HepG2 (cell line): ENCODE results near the gene HOXD9. TPM values are rescaled to one million over a fixed set of nuclear protein-coding genes. Genes with fewer than 3 reads are reported as not detected.

Experiments used
- ATAC-seq: fragments of 200-7000 bp; cut with Tn5 transposase; 3 replicates; pipeline ENCODE4 v1.9.1; 2020; ENCODE audit warnings: mild to moderate bottlenecking, moderate library complexity
- BruUV-seq: library from RNA; stranded (reverse); fragments of 400-500 nt; replicated peaks from 2 replicates; lab custom pipeline; 2021; lab: Mats Ljungman, UMichigan
- CTCF ChIA-PET: fragments of 300-600 bp; formaldehyde crosslinking; extraction: SDS; loops from one replicate; lab custom pipeline; 2021; ENCODE audit warnings: low total read pairs, inconsistent platforms, low intra/inter-chr PET ratio; lab: Yijun Ruan, JAX
- POLR2A ChIA-PET: fragments of 350-600 bp; sonication (Branson Sonifier 250); formaldehyde crosslinking; loops from one replicate; lab custom pipeline; 2020; ENCODE audit warnings: antibody characterized with exemption, inconsistent platforms; lab: Yijun Ruan, JAX
- DNase-seq: peaks from one replicate; pipeline ENCODE4 v3.0.0-alpha.2; 2015; ENCODE audit warnings: low spot score
- FAIRE-seq: peaks from 3 replicates; lab custom pipeline; 2011; peaks lifted over from hg19 to GRCh38; lab: Jason Lieb, UNC
- H2AFZ ChIP-seq: one replicate; pipeline ENCODE4 v1.6.1; 2011; ENCODE audit warnings: low read length, inconsistent platforms
- H3K27ac ChIP-seq: fragments of 300-600 bp; 3 replicates; pipeline ENCODE4 v1.8.0; 2011; ENCODE audit warnings: mixed run types, mild to moderate bottlenecking, mixed read lengths, low read length, inconsistent platforms; ENCODE audit not compliant: insufficient read depth; ENCODE audit errors: extremely low read length
- H3K27me3 ChIP-seq, 2 experiments: fragments of 200-600 bp in 1 of 2; 2 replicates in 1 of 2; 3 replicates in 1 of 2; pipeline versions ENCODE4 v1.6.0 to v1.8.0; 2011; ENCODE audit warnings: low read length in 2 of 2, mild to moderate bottlenecking in 2 of 2, moderate library complexity in 2 of 2, inconsistent platforms in 1 of 2; ENCODE audit not compliant: insufficient read depth in 2 of 2, control insufficient read depth in 1 of 2
- H3K36me3 ChIP-seq, 2 experiments: fragments of 200-600 bp in 1 of 2; replicated peaks in 1 of 2; 2 replicates in 1 of 2; 3 replicates in 1 of 2; pipeline versions ENCODE4 v1.5.1 to v1.8.0; 2011; ENCODE audit warnings: low read length in 2 of 2, inconsistent platforms in 1 of 2; ENCODE audit not compliant: insufficient read depth in 2 of 2, control insufficient read depth in 1 of 2
- H3K4me1 ChIP-seq: 2 replicates; pipeline ENCODE4 v1.5.1; 2012; ENCODE audit warnings: low read length, inconsistent platforms; ENCODE audit not compliant: insufficient read depth
- H3K4me2 ChIP-seq: 2 replicates; pipeline ENCODE4 v1.6.0; 2011; ENCODE audit warnings: low read depth, low read length, inconsistent platforms
- H3K4me3 ChIP-seq, 3 experiments: fragments of 200-600 bp in 1 of 3; sonication (generic), shearing (Covaris generic) in 1 of 3; replicated peaks in 1 of 3; 2 replicates each; pipeline ENCODE4 v1.5.1; 2011 to 2016; ENCODE audit warnings: low read length in 3 of 3, inconsistent platforms in 2 of 3, low read depth in 2 of 3, mild to moderate bottlenecking in 2 of 3, control low read depth in 1 of 3, mixed read lengths in 1 of 3; ENCODE audit not compliant: insufficient read depth in 1 of 3
- H3K79me2 ChIP-seq: one replicate; pipeline ENCODE4 v1.6.1; 2011; ENCODE audit warnings: low read length, inconsistent platforms; ENCODE audit not compliant: insufficient read depth
- H3K9ac ChIP-seq: 2 replicates; pipeline ENCODE4 v1.6.0; 2011; ENCODE audit warnings: mild to moderate bottlenecking, low read depth, low read length, inconsistent platforms; ENCODE audit not compliant: insufficient read depth
- H3K9me3 ChIP-seq: 2 replicates; pipeline ENCODE4 v1.5.1; 2012; ENCODE audit warnings: mild to moderate bottlenecking, low read length
- H4K20me1 ChIP-seq: 2 replicates; pipeline ENCODE4 v1.6.0; 2011; ENCODE audit warnings: inconsistent platforms, mild to moderate bottlenecking, low read length, moderate library complexity; ENCODE audit not compliant: insufficient read depth
- MTF1 ChIP-seq: sonication (generic); formaldehyde crosslinking; IDR thresholded peaks from 2 replicates; pipeline ENCODE4 v1.5.0; 2020; ENCODE audit warnings: missing genetic modification reagents
- ZNF777 ChIP-seq: sonication (generic); formaldehyde crosslinking; IDR thresholded peaks from 2 replicates; pipeline ENCODE4 v1.4.0; 2020; ENCODE audit warnings: missing genetic modification reagents
- ZNF800 ChIP-seq: sonication (generic); formaldehyde crosslinking; IDR thresholded peaks from 2 replicates; pipeline ENCODE4 v1.4.0; 2020; ENCODE audit warnings: missing genetic modification reagents
- WGBS: methylation state at CpG from one replicate; pipeline ENCODE4 v1.1.6; 2017; ENCODE audit warnings: low lambda C conversion rate; 5-methylcytosine and 5-hydroxymethylcytosine counted together
- in situ Hi-C: cut with HindIII; loops from 2 replicates; pipeline ENCODE4 v1.10.0; 2017; ENCODE audit warnings: low pct_unique_long_range_greater_than_20kb; ENCODE audit not compliant: extremely low pct_ligation_motif_present
- intact Hi-C: fragments of 100-400 bp; cut with micrococcal nuclease; formaldehyde crosslinking; loops from one replicate; pipeline ENCODE4 v1.10.0; 2022; ENCODE audit not compliant: unreplicated experiment
- polyA plus RNA-seq, 8 experiments: library from polyadenylated mRNA; depleted of rRNA in 3 of 8; stranded (reverse) in 7 of 8; unstranded in 1 of 8; fragments of >200 nt; fragmentation: Illumina TruSeq in 4 of 8; extraction: Trizol in 4 of 8; gene quantifications; 2 replicates each; pipeline versions ENCODE4 v1.2.1 to v1.2.3, GENCODE V29; 2011 to 2016; ENCODE audit warnings: low read depth in 4 of 8, missing spikeins in 1 of 8, mixed read lengths in 1 of 8; ENCODE audit not compliant: insufficient read depth in 1 of 8
- total RNA-seq, 5 experiments: library from RNA; depleted of rRNA; stranded (reverse); fragments of >200 nt; fragmentation: Illumina TruSeq; extraction: Trizol; gene quantifications; 2 replicates each; pipeline ENCODE4 v1.2.3, GENCODE V29; 2016; ENCODE audit warnings: low read depth in 1 of 5

HOXD9 gene
- total and polyA plus RNA-seq, 2 of the 13 experiments (the other 11 are each of a cell fraction or from before 2014, with no cell fraction given) = not detected

GRCh38 chr2:176092270-176093144 lies 30.0 kb upstream of the HOXD9 start, which contains the start of gene HOXD13:
Gene HOXD13, plus strand, starts transcription at chr2:176092721. Its CDS starts 170 bp downstream, at chr2:176092891.
- CTCF ChIA-PET = no interaction called here
- BruUV-seq = no TSS peak
- FAIRE-seq (no peak), DNase-seq (no peak), ATAC-seq (no peak)
- Histone ChIP-seq H3K36me3 (no peaks in the 10 kb centered on the region), H4K20me1 (no peaks in the 10 kb centered on the region), H3K4me3 (peak within 1 kb of the TSS in 1 of 3 experiments; percentile 34; a peak in 1 of 6 replicates), H3K4me2 (no peak within 1 kb of the TSS; the same call in 1 of the 2 replicates), H3K9ac (no peak within 1 kb of the TSS), H3K4me1 (peaks cover 23% of the 10 kb centered on the region), H3K27me3 (peaks cover 22 to 93% of the 10 kb centered on the region in 2 experiments), H3K27ac (no peak within 1 kb of the TSS), H2AFZ (no peak within 1 kb of the TSS), H3K79me2 (no peaks in the 10 kb centered on the region), H3K9me3 (no peaks in the 10 kb centered on the region)
- POLR2A ChIA-PET = no interaction called here
- TF ChIP-seq ZNF777 (CRISPR knock-in tag) (0 out of 2 replicates have a peak, but pooled peaks have one; percentile 25), ZNF800 (CRISPR knock-in tag) (0 out of 2 replicates have a peak, but pooled peaks have one; percentile 5), MTF1 (CRISPR knock-in tag) (no peak)
- WGBS = 57% methylated on average over 79 of the region's 95 CpGs
- intact Hi-C loops (no loop called here), in situ Hi-C loops (no loop called here)
